Activated naive CD4-positive, alpha-beta T cell treated with anti-CD3 and anti-CD28 coated beads, Interleukin-2, amount 50 U/mL, for 72 hours (primary cell): ENCODE results near the gene OR2V2. TPM values are rescaled to one million over a fixed set of nuclear protein-coding genes. Genes with fewer than 3 reads are reported as not detected.
"Not testable (repeated sequence)": the region's sequence is repeated elsewhere in the genome, so short reads cannot be mapped to it uniquely, and the experiment has no call there.

ENCODE experiments used
- ATAC-seq, 2 donors: fragments of 150-1000 bp; cut with Tn5 transposase; 2 replicates each; pipeline ENCODE4 v1.10.0; 2021; ENCODE audit warnings: mild to moderate bottlenecking in 2 of 2, moderate library complexity in 2 of 2
- DNase-seq, 2 donors: peaks; one replicate each; pipeline ENCODE4 v3.0.0; 2021 to 2022; ENCODE audit warnings: low spot score in 2 of 2
- H3K27ac Mint-ChIP-seq, 2 donors: one replicate each; pipeline ENCODE4 v1.8.0; 2022; ENCODE audit warnings: mild to moderate bottlenecking in 2 of 2, mixed read lengths in 2 of 2
- H3K36me3 Mint-ChIP-seq, 2 donors: one replicate each; pipeline ENCODE4 v1.8.0; 2022; ENCODE audit warnings: mixed read lengths in 2 of 2
- H3K9me3 Mint-ChIP-seq, 2 donors: one replicate each; pipeline ENCODE4 v1.8.0; 2022; ENCODE audit warnings: mixed read lengths in 2 of 2
- total RNA-seq, 2 donors: library from RNA; stranded (reverse); gene quantifications; one replicate each; pipeline ENCODE4 v1.2.3, GENCODE V29; 2022

OR2V2 gene
- total RNA-seq, 2 donors from 2014 or later, result not detected

- no peaks in the 10 kb centered on the region for H3K9me3 Mint-ChIP-seq
- DNase-seq, result peak in 1 of 2 donors; percentile 21
- no peak overlapping the region for H3K27ac Mint-ChIP-seq
- ATAC-seq, result no peak
- peaks cover 0 to 14% of the 10 kb centered on the region in 2 donors for H3K36me3 Mint-ChIP-seq
Observed at GRCh38 chr5:181111010-181111409, 36.4 kb upstream of the OR2V2 start.

- ATAC-seq (no peak), DNase-seq (no peak)
Observed at GRCh38 chr5:181112476-181112875, 34.9 kb upstream of the OR2V2 start.

GRCh38 chr5:181113572-181113971 lies 33.8 kb upstream of the OR2V2 start:
- not testable (repeated sequence) for ATAC-seq, H3K27ac Mint-ChIP-seq

More at GRCh38 chr5:181112476-181112875, 34.9 kb upstream of the OR2V2 start:
- Mint-ChIP-seq H3K36me3 (peaks cover 0 to 13% of the 10 kb centered on the region in 2 donors), H3K27ac (no peak overlapping the region), H3K9me3 (no peaks in the 10 kb centered on the region)

GRCh38 chr5:181114284-181114843 lies 33.0 kb upstream of the OR2V2 start:
- H3K36me3 Mint-ChIP-seq, result peaks cover 0 to 13% of the 10 kb centered on the region in 2 donors
- no peaks in the 10 kb centered on the region for H3K9me3 Mint-ChIP-seq
- no peak for DNase-seq
- ATAC-seq, result no peak
- H3K27ac Mint-ChIP-seq, result no peak overlapping the region

More at GRCh38 chr5:181113572-181113971, 33.8 kb upstream of the OR2V2 start:
- H3K36me3 Mint-ChIP-seq, result peaks cover 0 to 13% of the 10 kb centered on the region in 2 donors
- not testable (repeated sequence) for DNase-seq, H3K9me3 Mint-ChIP-seq

GRCh38 chr5:181114844-181115778 lies 32.3 kb upstream of the OR2V2 start:
- peaks cover 0 to 13% of the 10 kb centered on the region in 2 donors for H3K36me3 Mint-ChIP-seq
- H3K27ac Mint-ChIP-seq, result no peak overlapping the region
- H3K9me3 Mint-ChIP-seq, result no peaks in the 10 kb centered on the region
- ATAC-seq, result peak in 1 of 2 donors; percentile 40
- no peak for DNase-seq

- DNase-seq (no peak), ATAC-seq (no peak)
- Mint-ChIP-seq H3K27ac (no peak overlapping the region), H3K36me3 (peaks cover 0 to 13% of the 10 kb centered on the region in 2 donors), H3K9me3 (no peaks in the 10 kb centered on the region)
Observed at GRCh38 chr5:181118369-181118768, 29.0 kb upstream of the OR2V2 start.

- Mint-ChIP-seq H3K36me3 (peaks cover 0 to 12% of the 10 kb centered on the region in 2 donors), H3K27ac (no peak overlapping the region), H3K9me3 (no peaks in the 10 kb centered on the region)
- ATAC-seq, result no peak
- DNase-seq, result no peak
Observed at GRCh38 chr5:181119105-181119504, 28.3 kb upstream of the OR2V2 start.

- ATAC-seq (no peak), DNase-seq (no peak)
- H3K36me3 Mint-ChIP-seq, result no peaks in the 10 kb centered on the region
- H3K27ac Mint-ChIP-seq, result no peak overlapping the region
- H3K9me3 Mint-ChIP-seq, result peaks cover 0 to 8% of the 10 kb centered on the region in 2 donors
Observed at GRCh38 chr5:181120306-181120705, 27.1 kb upstream of the OR2V2 start.

GRCh38 chr5:181120761-181121160 lies 26.6 kb upstream of the OR2V2 start:
- ATAC-seq (no peak), DNase-seq (no peak)
- Mint-ChIP-seq H3K27ac (no peak overlapping the region), H3K36me3 (no peaks in the 10 kb centered on the region), H3K9me3 (peaks cover 0 to 8% of the 10 kb centered on the region in 2 donors)

- no peak for DNase-seq
- H3K27ac Mint-ChIP-seq, result no peak overlapping the region
- H3K9me3 Mint-ChIP-seq, result peaks cover 0 to 8% of the 10 kb centered on the region in 2 donors
- ATAC-seq, result no peak
- no peaks in the 10 kb centered on the region for H3K36me3 Mint-ChIP-seq
Observed at GRCh38 chr5:181121675-181122561, 25.5 kb upstream of the OR2V2 start.

- H3K36me3 Mint-ChIP-seq, result no peaks in the 10 kb centered on the region
- DNase-seq (no peak), ATAC-seq (no peak)
- peak overlapping the region in 1 of 2 donors; percentile 10 for H3K27ac Mint-ChIP-seq
- H3K9me3 Mint-ChIP-seq, result peaks cover 0 to 8% of the 10 kb centered on the region in 2 donors
Observed at GRCh38 chr5:181124526-181124925, 22.9 kb upstream of the OR2V2 start.

GRCh38 chr5:181126841-181127240 lies 20.5 kb upstream of the OR2V2 start:
- ATAC-seq (no peak), DNase-seq (no peak)
- no peaks in the 10 kb centered on the region for H3K36me3 Mint-ChIP-seq

GRCh38 chr5:181127456-181127855 lies 19.9 kb upstream of the OR2V2 start:
- Mint-ChIP-seq H3K9me3 (peaks cover 0 to 8% of the 10 kb centered on the region in 2 donors), H3K27ac (no peak overlapping the region), H3K36me3 (no peaks in the 10 kb centered on the region)
- no peak for DNase-seq
- ATAC-seq, result no peak

More at GRCh38 chr5:181126841-181127240, 20.5 kb upstream of the OR2V2 start:
- no peak overlapping the region for H3K27ac Mint-ChIP-seq
- peaks cover 0 to 8% of the 10 kb centered on the region in 2 donors for H3K9me3 Mint-ChIP-seq

GRCh38 chr5:181127907-181128626 lies 19.3 kb upstream of the OR2V2 start:
- H3K9me3 Mint-ChIP-seq, result peaks cover 0 to 8% of the 10 kb centered on the region in 2 donors
- DNase-seq (no peak), ATAC-seq (no peak)
- no peak overlapping the region for H3K27ac Mint-ChIP-seq
- H3K36me3 Mint-ChIP-seq, result no peaks in the 10 kb centered on the region

- Mint-ChIP-seq H3K27ac (no peak overlapping the region), H3K9me3 (peaks cover 0 to 5% of the 10 kb centered on the region in 2 donors), H3K36me3 (peaks cover 0 to 4% of the 10 kb centered on the region in 2 donors)
- ATAC-seq (no peak), DNase-seq (no peak)
Observed at GRCh38 chr5:181129601-181130000, 17.8 kb upstream of the OR2V2 start.

- H3K27ac Mint-ChIP-seq, DNase-seq, H3K36me3 Mint-ChIP-seq, ATAC-seq, H3K9me3 Mint-ChIP-seq: not testable (repeated sequence)
Observed at GRCh38 chr5:181130081-181130480, 17.3 kb upstream of the OR2V2 start.
